Middle frontal gyrus (tissue), 1 donor: ENCODE results near the gene BCKDHA.
"Not testable (repeated sequence)": the region's sequence is repeated elsewhere in the genome, so short reads cannot be mapped to it uniquely, and the experiment has no call there.

ENCODE experiments used
- DNase-seq: peaks from one replicate; pipeline ENCODE4 v3.0.0-alpha.2; 2015; ENCODE audit warnings: low spot score; ENCODE audit errors: extremely low spot score

Gene BCKDHA

GRCh38 chr19:41403181-41403970 is 5.8 kb downstream of the BCKDHA start:
- no peak for DNase-seq

GRCh38 chr19:41405776-41406175 is 8.2 kb downstream of the BCKDHA start:
- DNase-seq, result no peak

GRCh38 chr19:41407271-41407670 is 9.7 kb downstream of the BCKDHA start:
- no peak for DNase-seq

- DNase-seq, result no peak
Observed at GRCh38 chr19:41408256-41408655, 10.6 kb downstream of the BCKDHA start.

- not testable (repeated sequence) for DNase-seq
Observed at GRCh38 chr19:41408846-41409245, 11.2 kb downstream of the BCKDHA start.

GRCh38 chr19:41409288-41409687 is 11.7 kb downstream of the BCKDHA start:
- no peak for DNase-seq

- DNase-seq, result no peak
Observed at GRCh38 chr19:41410336-41411054, 12.9 kb downstream of the BCKDHA start.

- no peak for DNase-seq
Observed at GRCh38 chr19:41411100-41411967, 13.7 kb downstream of the BCKDHA start.

GRCh38 chr19:41411968-41412265 is 14.3 kb downstream of the BCKDHA start:
- DNase-seq, result no peak

- DNase-seq, result no peak
Observed at GRCh38 chr19:41412953-41413352, 15.3 kb downstream of the BCKDHA start.

GRCh38 chr19:41413947-41414346 is 16.3 kb downstream of the BCKDHA start:
- no peak for DNase-seq

GRCh38 chr19:41414461-41414860 is 16.8 kb downstream of the BCKDHA start:
- no peak for DNase-seq

GRCh38 chr19:41415154-41415571 is 17.5 kb downstream of the BCKDHA start:
- no peak for DNase-seq

- no peak for DNase-seq
Observed at GRCh38 chr19:41416194-41416674, 18.6 kb downstream of the BCKDHA start.

- DNase-seq, result no peak
Observed at GRCh38 chr19:41420101-41420880, 22.7 kb downstream of the BCKDHA start.

GRCh38 chr19:41421314-41421713 is 23.7 kb downstream of the BCKDHA start:
- no peak for DNase-seq

- DNase-seq, result no peak
Observed at GRCh38 chr19:41421973-41422372, 24.4 kb downstream of the BCKDHA start.

- no peak for DNase-seq
Observed at GRCh38 chr19:41422456-41422855, 24.8 kb downstream of the BCKDHA start.

GRCh38 chr19:41422955-41423354 is 25.3 kb downstream of the BCKDHA start:
- no peak for DNase-seq

- no peak for DNase-seq
Observed at GRCh38 chr19:41424335-41425173, 26.9 kb downstream of the BCKDHA start.
